WTC11 (cell line): ENCODE data around the gene ZMIZ1. TPM values are rescaled to one million over a fixed set of nuclear protein-coding genes. Genes with fewer than 3 reads are reported as not detected.

Source experiments
- ATAC-seq: fragments of 200-7000 bp; cut with Tn5 transposase; 2 replicates; pipeline ENCODE4 v1.10.0; 2021; ENCODE audit warnings: mild to moderate bottlenecking, moderate library complexity
- CTCF ChIA-PET: fragments of 300-600 bp; sonication (Branson Sonifier 250); formaldehyde crosslinking; loops from one replicate; lab custom pipeline; 2021; ENCODE audit warnings: antibody characterized with exemption; lab: Charles Lee
- POLR2A ChIA-PET: fragments of 350-600 bp; sonication (Branson Sonifier 250); formaldehyde crosslinking; loops from one replicate; lab custom pipeline; 2021; ENCODE audit warnings: antibody characterized with exemption; lab: Charles Lee
- DNase-seq: peaks from one replicate; pipeline ENCODE4 v3.0.0; 2021; ENCODE audit warnings: low spot score
- H3K27ac Mint-ChIP-seq: 2 replicates; pipeline ENCODE4 v1.8.0; 2021; ENCODE audit warnings: mixed read lengths
- H3K27me3 Mint-ChIP-seq: 2 replicates; pipeline ENCODE4 v1.8.0; 2021; ENCODE audit warnings: low read depth, mild to moderate bottlenecking, moderate library complexity, mixed read lengths
- H3K36me3 Mint-ChIP-seq: 2 replicates; pipeline ENCODE4 v1.8.0; 2021; ENCODE audit warnings: mixed read lengths
- H3K4me1 Mint-ChIP-seq: 2 replicates; pipeline ENCODE4 v1.8.0; 2022; ENCODE audit warnings: mixed read lengths
- H3K4me3 Mint-ChIP-seq: 2 replicates; pipeline ENCODE4 v1.8.0; 2021; ENCODE audit warnings: mild to moderate bottlenecking, moderate library complexity, mixed read lengths
- H3K9me3 Mint-ChIP-seq: 2 replicates; pipeline ENCODE4 v1.8.0; 2021; ENCODE audit warnings: mixed read lengths
- AFF4 ChIP-seq: sonication (generic); formaldehyde crosslinking; IDR thresholded peaks from 2 replicates; pipeline ENCODE4 v1.8.1; 2023; ENCODE audit warnings: mild to moderate bottlenecking, missing genetic modification reagents, borderline replicate concordance
- CBFB ChIP-seq: sonication (generic); formaldehyde crosslinking; IDR thresholded peaks from 2 replicates; pipeline ENCODE4 v1.8.1; 2022; ENCODE audit warnings: mild to moderate bottlenecking, low read depth, missing genetic modification reagents
- FOXK1 ChIP-seq: sonication (generic); formaldehyde crosslinking; IDR thresholded peaks from 2 replicates; pipeline ENCODE4 v1.8.0; 2022; ENCODE audit warnings: mild to moderate bottlenecking, moderate library complexity, missing genetic modification reagents
- HMGA2 ChIP-seq: fragments of 250-450 bp; sonication (Bioruptor Pico); IDR thresholded peaks from 2 replicates; pipeline ENCODE4 v1.4.0; 2021; ENCODE audit warnings: mild to moderate bottlenecking, moderate library complexity
- IRF2 ChIP-seq: sonication (generic); formaldehyde crosslinking; IDR thresholded peaks from 2 replicates; pipeline ENCODE4 v1.8.0; 2022; ENCODE audit warnings: low read depth, missing genetic modification reagents, borderline replicate concordance
- JAZF1 ChIP-seq: fragments of 250-450 bp; sonication (Bioruptor Pico); IDR thresholded peaks from 2 replicates; pipeline ENCODE4 v1.9.0; 2021; ENCODE audit warnings: moderate library complexity, mild to moderate bottlenecking, inconsistent platforms
- MAX ChIP-seq: sonication (generic); formaldehyde crosslinking; IDR thresholded peaks from 2 replicates; pipeline ENCODE4 v1.8.0; 2022; ENCODE audit warnings: mild to moderate bottlenecking, missing genetic modification reagents
- MXD4 ChIP-seq: fragments of 250-450 bp; sonication (Bioruptor Pico); IDR thresholded peaks from 2 replicates; pipeline ENCODE4 v1.8.0; 2021; ENCODE audit warnings: mild to moderate bottlenecking, moderate library complexity, borderline replicate concordance
- OVOL2 ChIP-seq: fragments of 250-450 bp; sonication (Bioruptor Pico); IDR thresholded peaks from 2 replicates; pipeline ENCODE4 v1.9.0; 2021; ENCODE audit warnings: mild to moderate bottlenecking, borderline replicate concordance
- PRDM15 ChIP-seq: sonication (generic); formaldehyde crosslinking; IDR thresholded peaks from 2 replicates; pipeline ENCODE4 v1.8.0; 2022; ENCODE audit warnings: missing genetic modification reagents
- SMAD3 ChIP-seq: sonication (generic); formaldehyde crosslinking; IDR thresholded peaks from 2 replicates; pipeline ENCODE4 v1.8.0; 2022; ENCODE audit warnings: missing genetic modification reagents, mild to moderate bottlenecking, borderline replicate concordance
- TEAD1 ChIP-seq: sonication (generic); formaldehyde crosslinking; IDR thresholded peaks from 2 replicates; pipeline ENCODE4 v1.8.0; 2022; ENCODE audit warnings: mild to moderate bottlenecking, missing genetic modification reagents
- TP53 ChIP-seq: sonication (generic); formaldehyde crosslinking; IDR thresholded peaks from 2 replicates; pipeline ENCODE4 v1.8.1; 2023; ENCODE audit warnings: mild to moderate bottlenecking, missing genetic modification reagents
- ZBTB43 ChIP-seq: sonication (generic); formaldehyde crosslinking; IDR thresholded peaks from 2 replicates; pipeline ENCODE4 v1.8.1; 2023; ENCODE audit warnings: mild to moderate bottlenecking, missing genetic modification reagents
- ZMAT4 ChIP-seq: fragments of 250-450 bp; sonication (Bioruptor Pico); IDR thresholded peaks from 2 replicates; pipeline ENCODE4 v1.9.0; 2021; ENCODE audit warnings: mild to moderate bottlenecking
- ZNF232 ChIP-seq: sonication (generic); formaldehyde crosslinking; IDR thresholded peaks from 2 replicates; pipeline ENCODE4 v1.8.0; 2022; ENCODE audit warnings: mild to moderate bottlenecking, missing genetic modification reagents
- ZNF396 ChIP-seq: fragments of 250-450 bp; sonication (Bioruptor Pico); IDR thresholded peaks from 2 replicates; pipeline ENCODE4 v1.8.0; 2021; ENCODE audit warnings: mild to moderate bottlenecking, moderate library complexity, borderline replicate concordance
- ZNF423 ChIP-seq: fragments of 250-450 bp; sonication (Bioruptor Pico); IDR thresholded peaks from 2 replicates; pipeline ENCODE4 v2.1.2; 2022; ENCODE audit warnings: mild to moderate bottlenecking, moderate library complexity
- total RNA-seq: library from RNA; stranded (reverse); gene quantifications from 3 replicates; pipeline ENCODE4 v1.2.3, GENCODE V29; 2021

The ZMIZ1 gene
- total RNA-seq, 1 experiment from 2014 or later = 44.4 TPM

- Mint-ChIP-seq H3K4me3 (no peak overlapping the region), H3K27ac (no peak overlapping the region; the same call in 1 of the 2 replicates), H3K36me3 (peaks cover 9% of the 10 kb centered on the region; the same call in 1 of the 2 replicates), H3K27me3 (no peaks in the 10 kb centered on the region), H3K9me3 (no peaks in the 10 kb centered on the region), H3K4me1 (peaks cover 34% of the 10 kb centered on the region)
- ATAC-seq (no peak), DNase-seq (no peak)
- TF ChIP-seq OVOL2 (CRISPR knock-in tag) = no peak
- TF ChIP-seq ZNF423 (CRISPR knock-in tag) = no peak
- TF ChIP-seq ZNF232 (CRISPR knock-in tag) = no peak
- no peak for TF ChIP-seq ZBTB43 (CRISPR knock-in tag)
- TF ChIP-seq ZNF396 (CRISPR knock-in tag) = no peak
- no peak for TF ChIP-seq IRF2 (CRISPR knock-in tag)
- TF ChIP-seq PRDM15 (CRISPR knock-in tag) = no peak
- no peak for TF ChIP-seq TEAD1
- no peak for TF ChIP-seq MAX (CRISPR knock-in tag)
- TF ChIP-seq CBFB (CRISPR knock-in tag) = no peak
- no peak for TF ChIP-seq SMAD3 (CRISPR knock-in tag)
- TF ChIP-seq ZMAT4 = no peak
- no peak for TF ChIP-seq MXD4 (CRISPR knock-in tag)
- TF ChIP-seq FOXK1 (CRISPR knock-in tag) = no peak
- TF ChIP-seq TP53 (CRISPR knock-in tag) = no peak
- TF ChIP-seq AFF4 (CRISPR knock-in tag) = no peak
- no peak for TF ChIP-seq JAZF1 (CRISPR knock-in tag)
- TF ChIP-seq HMGA2 (CRISPR knock-in tag) = no peak
- ChIA-PET CTCF (interaction anchor here (0.9 to 1.3 kb wide), 6 partner anchors 13 to 71 kb away, joined by 3 to 6 read pairs (median 4); no protein-coding TSS in a partner anchor), POLR2A (no interaction called here)
Observed at GRCh38 chr10:79124066-79124465, 55.3 kb downstream of the ZMIZ1 start.
